ENCODE measurements around the gene CRYGD. TPM values are rescaled to one million over a fixed set of nuclear protein-coding genes. Genes with fewer than 3 reads are reported as not detected.
A peak's percentile ranks its signal among the peaks of the same experiment; 100 is the strongest.

Gene CRYGD
- total and polyA plus RNA-seq, 2 of the 13 experiments (the other 11 are each of a cell fraction or from before 2014, with no cell fraction given), result not detected

GRCh38 chr2:208129744-208130711 is 5.7 kb upstream of the CRYGD start, which contains the start of gene CRYGC (continued):
- TF ChIP-seq MTA1 (CRISPR knock-in tag; IDR thresholded peaks at IDR 0.05; ENCODE audit: borderline replicate concordance) (no peak), ZNF292 (CRISPR knock-in tag; IDR thresholded peaks at IDR 0.05; ENCODE audit: borderline replicate concordance, low read depth) (peak; percentile 29; the same call in 1 of the 2 replicates), ZNF740 (CRISPR knock-in tag; IDR thresholded peaks at IDR 0.05) (no peak), FOXA3 (CRISPR knock-in tag; IDR thresholded peaks at IDR 0.05) (peak; percentile 50; the same call in 1 of the 2 replicates), ZBTB42 (CRISPR knock-in tag; IDR thresholded peaks at IDR 0.05) (no peak), CBX2 (IDR thresholded peaks at IDR 0.05; ENCODE audit: low read depth, low read length) (no peak), CBX2 (CRISPR knock-in tag; IDR thresholded peaks at IDR 0.05; ENCODE audit: low read depth) (no peak), PCBP2 (optimal IDR thresholded peaks at IDR 0.05; ENCODE audit: low read depth, low read length, poor library complexity, severe bottlenecking) (no peak), KAT8 (CRISPR knock-in tag; IDR thresholded peaks at IDR 0.05) (peak; percentile 66), GMEB1 (CRISPR knock-in tag; IDR thresholded peaks at IDR 0.05; ENCODE audit: borderline replicate concordance) (no peak), MIXL1 (CRISPR knock-in tag; IDR thresholded peaks at IDR 0.05) (peak; percentile 81; the same call in 1 of the 2 replicates), SYNCRIP (IDR thresholded peaks at IDR 0.05; ENCODE audit: insufficient read depth, low read depth, low read length) (no peak), BRCA1 (CRISPR knock-in tag; IDR thresholded peaks at IDR 0.05) (no peak), MTF1 (CRISPR knock-in tag; IDR thresholded peaks at IDR 0.05) (no peak), ZNF281 (CRISPR knock-in tag; IDR thresholded peaks at IDR 0.05; ENCODE audit: borderline replicate concordance) (no peak; the same call in 1 of the 2 replicates), ETS1 (CRISPR knock-in tag; IDR thresholded peaks at IDR 0.05) (no peak), HOXA3 (CRISPR knock-in tag; IDR thresholded peaks at IDR 0.05) (peak; percentile 62; the same call in 1 of the 2 replicates), CSRNP2 (CRISPR knock-in tag; conservative IDR thresholded peaks at IDR 0.05; ENCODE audit: low read depth) (no peak), CENPX (CRISPR knock-in tag; IDR thresholded peaks at IDR 0.05) (no peak), GATAD2A (CRISPR knock-in tag; IDR thresholded peaks at IDR 0.05) (peak; percentile 74), RNF2 (conservative IDR thresholded peaks at IDR 0.05; ENCODE audit: low read depth) (no peak), ZNF709 (CRISPR knock-in tag; IDR thresholded peaks at IDR 0.05) (peak; percentile 54; the same call in 1 of the 2 replicates), TBX3 (IDR thresholded peaks at IDR 0.05; ENCODE audit: borderline replicate concordance) (no peak)

All from HepG2 (cell line).